Naive thymus-derived CD4-positive, alpha-beta T cell (primary cell): ENCODE results near the gene CA10. TPM values are rescaled to one million over a fixed set of nuclear protein-coding genes. Genes with fewer than 3 reads are reported as not detected.

Experiments
- ATAC-seq: fragments of 150-1000 bp; cut with Tn5 transposase; 2 replicates; pipeline ENCODE4 v1.10.0; 2021; ENCODE audit warnings: mild to moderate bottlenecking, moderate library complexity
- CTCF ChIA-PET: fragments of 350-600 bp; sonication (Branson Sonifier 250); formaldehyde crosslinking; loops from one replicate; lab custom pipeline; 2021; ENCODE audit warnings: antibody characterized with exemption; lab: Charles Lee
- POLR2A ChIA-PET: fragments of 350-600 bp; sonication (Branson Sonifier 250); formaldehyde crosslinking; loops from one replicate; lab custom pipeline; 2021; ENCODE audit warnings: antibody characterized with exemption, inconsistent platforms; lab: Charles Lee
- DNase-seq, 9 donors: peaks; one replicate each; pipeline versions ENCODE4 v3.0.0 to v3.0.0-alpha.2; 2020 to 2022; ENCODE audit warnings: mixed read lengths in 1 of 9
- H3K27ac ChIP-seq: one replicate; pipeline ENCODE4 v1.7.0; 2013; ENCODE audit warnings: mild to moderate bottlenecking, low read depth, low read length, moderate library complexity
- H3K27me3 ChIP-seq, 2 donors: one replicate each; pipeline ENCODE4 v1.7.0; 2013; ENCODE audit warnings: low read length in 2 of 2, mild to moderate bottlenecking in 2 of 2, moderate library complexity in 2 of 2; ENCODE audit not compliant: control insufficient read depth in 2 of 2, insufficient read depth in 2 of 2
- H3K36me3 ChIP-seq, 3 experiments: 1 replicate in 2 of 3; 2 replicates in 1 of 3; pipeline ENCODE4 v1.7.0; 2013; ENCODE audit warnings: low read length in 3 of 3, mild to moderate bottlenecking in 3 of 3, moderate library complexity in 1 of 3; ENCODE audit not compliant: insufficient read depth in 3 of 3, control insufficient read depth in 2 of 3
- H3K4me1 ChIP-seq, 2 donors: one replicate each; pipeline ENCODE4 v1.7.0; 2013; ENCODE audit warnings: low read length in 2 of 2, mild to moderate bottlenecking in 2 of 2, moderate library complexity in 1 of 2; ENCODE audit not compliant: control insufficient read depth in 2 of 2, insufficient read depth in 2 of 2
- H3K4me3 ChIP-seq: 2 replicates; pipeline ENCODE4 v1.7.0; 2013; ENCODE audit warnings: mild to moderate bottlenecking, low read length
- H3K9me3 ChIP-seq, 3 experiments: 1 replicate in 2 of 3; 2 replicates in 1 of 3; pipeline ENCODE4 v1.7.0; 2013; ENCODE audit warnings: low read length in 3 of 3; ENCODE audit not compliant: control insufficient read depth in 2 of 3
- H3K27ac Mint-ChIP-seq, 9 donors: one replicate each; pipeline ENCODE4 v1.8.0; 2020 to 2022; ENCODE audit warnings: mixed read lengths in 9 of 9, mild to moderate bottlenecking in 8 of 9, moderate library complexity in 5 of 9, inconsistent platforms in 2 of 9
- H3K27me3 Mint-ChIP-seq, 5 donors: one replicate each; pipeline ENCODE4 v1.8.0; 2021 to 2022; ENCODE audit warnings: mixed read lengths in 5 of 5, mild to moderate bottlenecking in 1 of 5
- H3K36me3 Mint-ChIP-seq, 5 donors: one replicate each; pipeline ENCODE4 v1.8.0; 2020 to 2022; ENCODE audit warnings: mixed read lengths in 5 of 5, mild to moderate bottlenecking in 3 of 5, inconsistent platforms in 1 of 5
- H3K4me1 Mint-ChIP-seq, 7 donors: one replicate each; pipeline ENCODE4 v1.8.0; 2020 to 2022; ENCODE audit warnings: mixed read lengths in 7 of 7, mild to moderate bottlenecking in 3 of 7, inconsistent platforms in 1 of 7
- H3K4me3 Mint-ChIP-seq, 10 donors: one replicate each; pipeline ENCODE4 v1.8.0; 2020 to 2022; ENCODE audit warnings: mild to moderate bottlenecking in 10 of 10, mixed read lengths in 10 of 10, moderate library complexity in 6 of 10, inconsistent platforms in 2 of 10
- H3K9me3 Mint-ChIP-seq, 11 donors: one replicate each; pipeline ENCODE4 v1.8.0; 2020 to 2022; ENCODE audit warnings: mixed read lengths in 11 of 11, mild to moderate bottlenecking in 4 of 11, inconsistent platforms in 1 of 11, moderate library complexity in 1 of 11
- intact Hi-C, 2 donors: fragments of 100-400 bp; cut with micrococcal nuclease; formaldehyde crosslinking; loops; one replicate each; pipeline ENCODE4 v1.15.1; 2023
- polyA plus RNA-seq, 2 donors: library from polyadenylated mRNA; unstranded; fragments of 300-500 nt; fragmentation: Illumina TruSeq; gene quantifications; one replicate each; pipeline ENCODE4 v1.2.3, GENCODE V29; 2021
- total RNA-seq, 6 experiments: library from RNA in 5 of 6; stranded (reverse) in 5 of 6; gene quantifications; 1 replicate in 5 of 6; 2 replicates in 1 of 6; pipeline ENCODE4 v1.2.3 and lab custom pipeline; 2021 to 2026

Gene CA10
- total and polyA plus RNA-seq, 7 experiments from 2014 or later = not detected

GRCh38 chr17:51613255-51613654 is 545.3 kb downstream of the CA10 start:
- no peak overlapping the region for H3K27ac ChIP-seq
- no peaks in the 10 kb centered on the region for H3K9me3 ChIP-seq
- Mint-ChIP-seq H3K4me3 (no peak overlapping the region), H3K36me3 (peaks cover 0 to 5% (median 0%) of the 10 kb centered on the region in 5 donors), H3K4me1 (peaks cover 0 to 5% (median 0%) of the 10 kb centered on the region in 7 donors), H3K27me3 (peaks cover 5 to 22% (median 18%) of the 10 kb centered on the region in 5 donors), H3K27ac (no peak overlapping the region), H3K9me3 (no peaks in the 10 kb centered on the region)
- H3K4me1 ChIP-seq = no peaks in the 10 kb centered on the region
- H3K4me3 ChIP-seq = no peak overlapping the region
- intact Hi-C loops = no loop called here
- ChIA-PET CTCF (no interaction called here), POLR2A (no interaction called here)
- no peaks in the 10 kb centered on the region for H3K36me3 ChIP-seq
- no peak for ATAC-seq
- no peak for DNase-seq
- H3K27me3 ChIP-seq = no peaks in the 10 kb centered on the region

GRCh38 chr17:51612692-51613091 is 545.8 kb downstream of the CA10 start:
- Mint-ChIP-seq H3K4me3 (no peak overlapping the region), H3K4me1 (peaks cover 0 to 5% (median 0%) of the 10 kb centered on the region in 7 donors), H3K9me3 (no peaks in the 10 kb centered on the region), H3K27me3 (peaks cover 0 to 17% (median 12%) of the 10 kb centered on the region in 5 donors), H3K27ac (no peak overlapping the region), H3K36me3 (no peaks in the 10 kb centered on the region)
- Histone ChIP-seq H3K4me3 (no peak overlapping the region), H3K36me3 (no peaks in the 10 kb centered on the region), H3K27me3 (no peaks in the 10 kb centered on the region), H3K4me1 (no peaks in the 10 kb centered on the region), H3K27ac (no peak overlapping the region), H3K9me3 (no peaks in the 10 kb centered on the region)
- intact Hi-C loops = no loop called here
- ChIA-PET POLR2A (no interaction called here), CTCF (no interaction called here)
- DNase-seq (no peak), ATAC-seq (no peak)

GRCh38 chr17:51611585-51611984 is 546.9 kb downstream of the CA10 start:
- Mint-ChIP-seq H3K9me3 (no peaks in the 10 kb centered on the region), H3K27me3 (peaks cover 0 to 8% (median 5%) of the 10 kb centered on the region in 5 donors), H3K36me3 (no peaks in the 10 kb centered on the region), H3K4me3 (no peak overlapping the region), H3K4me1 (peaks cover 0 to 5% (median 0%) of the 10 kb centered on the region in 7 donors), H3K27ac (no peak overlapping the region)
- Histone ChIP-seq H3K36me3 (no peaks in the 10 kb centered on the region), H3K27me3 (no peaks in the 10 kb centered on the region), H3K27ac (no peak overlapping the region), H3K4me1 (no peaks in the 10 kb centered on the region), H3K4me3 (no peak overlapping the region), H3K9me3 (no peaks in the 10 kb centered on the region)
- intact Hi-C loops = no loop called here
- ATAC-seq (no peak), DNase-seq (no peak)
- ChIA-PET CTCF (no interaction called here), POLR2A (no interaction called here)

DNA sequence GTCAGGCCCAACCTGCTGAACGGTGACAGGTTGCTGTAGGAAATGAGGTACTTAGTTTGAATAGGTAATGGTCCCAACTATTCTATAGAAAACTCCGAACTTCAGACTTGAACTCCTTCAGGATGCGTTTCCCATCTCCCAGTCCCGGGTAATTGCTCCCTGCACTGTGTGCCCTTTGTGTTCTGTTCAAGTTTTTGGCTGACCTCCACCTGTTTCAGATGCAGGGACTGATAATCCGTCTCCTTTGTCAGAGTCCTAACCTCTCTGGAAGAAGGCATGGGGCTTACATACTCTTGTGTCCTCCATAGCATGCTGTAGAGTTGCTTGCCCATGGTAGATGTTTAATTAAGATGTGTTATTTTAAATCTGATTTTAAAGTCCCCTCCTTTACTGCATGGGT is 547.7 kb downstream of the CA10 start:
- Histone ChIP-seq H3K36me3 (no peaks in the 10 kb centered on the region), H3K4me1 (no peaks in the 10 kb centered on the region), H3K27ac (no peak overlapping the region), H3K27me3 (no peaks in the 10 kb centered on the region), H3K9me3 (no peaks in the 10 kb centered on the region), H3K4me3 (no peak overlapping the region)
- Mint-ChIP-seq H3K4me3 (no peak overlapping the region), H3K36me3 (no peaks in the 10 kb centered on the region), H3K4me1 (peaks cover 0 to 5% (median 0%) of the 10 kb centered on the region in 7 donors), H3K9me3 (peaks cover 0 to 1% (median 0%) of the 10 kb centered on the region in 11 donors), H3K27me3 (peaks cover 0 to 8% (median 5%) of the 10 kb centered on the region in 5 donors), H3K27ac (no peak overlapping the region)
- ChIA-PET POLR2A (no interaction called here), CTCF (no interaction called here)
- DNase-seq (no peak), ATAC-seq (no peak)
- intact Hi-C loops = no loop called here

DNA sequence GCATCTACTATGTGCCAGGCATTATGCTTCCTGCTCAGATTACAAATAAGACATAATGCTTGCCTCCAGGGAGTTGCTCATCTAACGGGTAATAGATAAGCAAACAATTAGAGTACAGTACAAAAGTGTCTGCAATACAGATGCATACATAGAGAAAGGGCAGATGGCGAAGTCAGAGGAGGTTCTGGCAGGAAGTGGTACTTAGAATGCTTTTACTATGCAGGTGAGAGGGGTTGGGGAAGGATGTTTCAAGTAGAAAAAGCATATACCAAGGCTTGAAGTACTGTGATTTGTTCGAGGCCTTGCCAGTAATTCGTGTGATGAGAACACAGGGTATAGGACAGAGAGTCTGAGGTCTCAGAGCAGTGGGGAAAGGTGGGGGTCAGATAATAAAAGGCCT is 548.4 kb downstream of the CA10 start:
- H3K9me3 Mint-ChIP-seq = peaks cover 0 to 1% (median 0%) of the 10 kb centered on the region in 11 donors
- ATAC-seq (no peak), DNase-seq (peak in 1 of 9 donors; percentile 4)
- H3K4me3 ChIP-seq = no peak overlapping the region
- POLR2A ChIA-PET = no interaction called here
- no peaks in the 10 kb centered on the region for H3K36me3 Mint-ChIP-seq
- peak overlapping the region in 1 of 9 donors; percentile 0 for H3K27ac Mint-ChIP-seq
- peaks cover 0 to 5% (median 2%) of the 10 kb centered on the region in 5 donors for H3K27me3 Mint-ChIP-seq
- H3K9me3 ChIP-seq = no peaks in the 10 kb centered on the region
- H3K36me3 ChIP-seq = no peaks in the 10 kb centered on the region
- peaks cover 0 to 5% (median 0%) of the 10 kb centered on the region in 7 donors for H3K4me1 Mint-ChIP-seq
- H3K4me3 Mint-ChIP-seq = no peak overlapping the region
- no peaks in the 10 kb centered on the region for H3K4me1 ChIP-seq
- H3K27me3 ChIP-seq = no peaks in the 10 kb centered on the region
- no peak overlapping the region for H3K27ac ChIP-seq
- CTCF ChIA-PET = interaction anchor here (0.6 kb wide), 1 partner anchor 243 kb away, joined by 3 read pairs; no protein-coding TSS in a partner anchor
- intact Hi-C loops = no loop called here

DNA sequence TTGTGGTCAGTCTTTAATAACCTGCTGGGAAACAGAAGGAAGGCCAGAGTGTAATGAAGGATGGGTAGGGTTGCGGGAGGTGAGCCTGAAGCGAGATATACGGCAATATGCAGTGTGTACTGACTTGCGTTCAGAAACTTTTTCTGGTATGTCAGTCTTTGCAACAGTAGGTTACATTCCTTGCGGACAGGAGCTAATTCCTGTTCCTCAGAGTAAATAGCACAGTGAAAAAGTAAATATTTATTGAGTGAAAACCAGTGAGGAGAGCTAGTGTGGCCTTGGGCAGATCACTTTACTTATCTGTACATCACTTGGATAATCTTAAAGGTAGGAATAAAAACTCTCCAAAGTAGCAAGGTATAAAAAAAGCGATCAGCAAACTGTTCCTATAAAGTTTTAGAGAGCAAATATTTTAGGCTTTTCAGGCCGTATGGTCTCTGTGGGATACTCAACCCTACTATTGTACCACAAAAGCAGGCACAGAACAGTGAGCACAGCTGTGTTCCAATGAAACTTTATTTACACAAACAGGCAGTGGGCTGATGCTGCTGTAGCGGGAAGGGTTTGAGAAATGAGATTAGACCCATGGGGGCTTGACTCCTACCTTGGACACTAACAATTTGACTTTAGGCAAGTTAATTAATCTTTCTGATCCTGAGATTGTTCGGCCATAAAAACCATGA is 550.1 kb downstream of the CA10 start:
- H3K4me3 Mint-ChIP-seq = no peak overlapping the region
- ATAC-seq (no peak), DNase-seq (no peak)
- H3K27ac Mint-ChIP-seq = no peak overlapping the region
- Histone ChIP-seq H3K27ac (no peak overlapping the region), H3K9me3 (no peaks in the 10 kb centered on the region), H3K4me3 (no peak overlapping the region), H3K36me3 (no peaks in the 10 kb centered on the region), H3K27me3 (no peaks in the 10 kb centered on the region), H3K4me1 (no peaks in the 10 kb centered on the region)
- H3K36me3 Mint-ChIP-seq = no peaks in the 10 kb centered on the region
- peaks cover 0 to 1% (median 0%) of the 10 kb centered on the region in 11 donors for H3K9me3 Mint-ChIP-seq
- ChIA-PET POLR2A (no interaction called here), CTCF (no interaction called here)
- H3K27me3 Mint-ChIP-seq = peaks cover 0 to 6% (median 0%) of the 10 kb centered on the region in 5 donors
- intact Hi-C loops = no loop called here
- peaks cover 0 to 5% (median 0%) of the 10 kb centered on the region in 7 donors for H3K4me1 Mint-ChIP-seq

- ATAC-seq (no peak), DNase-seq (no peak)
- H3K9me3 ChIP-seq = no peaks in the 10 kb centered on the region
- ChIA-PET CTCF (no interaction called here), POLR2A (no interaction called here)
- Mint-ChIP-seq H3K36me3 (no peaks in the 10 kb centered on the region), H3K4me3 (no peak overlapping the region), H3K27me3 (peaks cover 0 to 6% (median 0%) of the 10 kb centered on the region in 5 donors), H3K9me3 (peaks cover 0 to 1% (median 0%) of the 10 kb centered on the region in 11 donors), H3K27ac (no peak overlapping the region), H3K4me1 (peaks cover 0 to 5% (median 0%) of the 10 kb centered on the region in 7 donors)
- no peak overlapping the region for H3K4me3 ChIP-seq
- intact Hi-C loops = no loop called here
- H3K27ac ChIP-seq = no peak overlapping the region
- H3K36me3 ChIP-seq = no peaks in the 10 kb centered on the region
- H3K4me1 ChIP-seq = no peaks in the 10 kb centered on the region
- no peaks in the 10 kb centered on the region for H3K27me3 ChIP-seq
Observed at GRCh38 chr17:51607512-51607911, 551.0 kb downstream of the CA10 start.
